ENCODE results near the gene ACOX2.

Gene ACOX2

DNA sequence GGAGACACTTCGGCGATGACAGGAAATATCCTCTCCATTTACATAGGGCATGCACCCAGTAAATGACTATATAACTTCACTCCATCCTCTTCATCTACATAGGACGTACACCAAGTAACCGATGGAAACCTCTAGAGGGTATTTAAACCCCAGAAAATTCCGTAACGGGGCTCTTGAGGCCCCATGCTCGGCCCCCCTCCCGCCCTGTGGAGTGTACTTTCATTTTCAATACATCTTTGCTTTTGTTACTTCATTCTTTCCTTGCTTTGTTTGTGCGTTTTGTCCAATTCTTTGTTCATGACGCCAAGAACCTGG is 47.7 kb upstream of the ACOX2 start:
- TF ChIP-seq, protein P1, sequence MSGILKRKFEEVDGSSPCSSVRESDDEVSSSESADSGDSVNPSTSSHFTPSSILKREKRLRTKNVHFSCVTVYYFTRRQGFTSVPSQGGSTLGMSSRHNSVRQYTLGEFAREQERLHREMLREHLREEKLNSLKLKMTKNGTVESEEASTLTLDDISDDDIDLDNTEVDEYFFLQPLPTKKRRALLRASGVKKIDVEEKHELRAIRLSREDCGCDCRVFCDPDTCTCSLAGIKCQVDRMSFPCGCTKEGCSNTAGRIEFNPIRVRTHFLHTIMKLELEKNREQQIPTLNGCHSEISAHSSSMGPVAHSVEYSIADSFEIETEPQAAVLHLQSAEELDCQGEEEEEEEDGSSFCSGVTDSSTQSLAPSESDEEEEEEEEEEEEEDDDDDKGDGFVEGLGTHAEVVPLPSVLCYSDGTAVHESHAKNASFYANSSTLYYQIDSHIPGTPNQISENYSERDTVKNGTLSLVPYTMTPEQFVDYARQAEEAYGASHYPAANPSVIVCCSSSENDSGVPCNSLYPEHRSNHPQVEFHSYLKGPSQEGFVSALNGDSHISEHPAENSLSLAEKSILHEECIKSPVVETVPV (CRISPR knock-in tag; IDR thresholded peaks at IDR 0.05) = no peak
- TF ChIP-seq SNAI2 (CRISPR knock-in tag; IDR thresholded peaks at IDR 0.05) (no peak), TCF4 (CRISPR knock-in tag; IDR thresholded peaks at IDR 0.05; ENCODE audit: borderline replicate concordance) (no peak), ZFP3 (CRISPR knock-in tag; IDR thresholded peaks at IDR 0.05) (no peak), ZNF565 (CRISPR knock-in tag; conservative IDR thresholded peaks at IDR 0.05; ENCODE audit: low read depth) (no peak), ZC3H10 (CRISPR knock-in tag; IDR thresholded peaks at IDR 0.05) (no peak), CSDC2 (CRISPR knock-in tag; IDR thresholded peaks at IDR 0.05) (no peak), ZNF8 (CRISPR knock-in tag; IDR thresholded peaks at IDR 0.05) (no peak), ESRRG (CRISPR knock-in tag; IDR thresholded peaks at IDR 0.05) (no peak), TOX (CRISPR knock-in tag; IDR thresholded peaks at IDR 0.05; ENCODE audit: borderline replicate concordance) (no peak)
- TF ChIP-seq, protein P2, sequence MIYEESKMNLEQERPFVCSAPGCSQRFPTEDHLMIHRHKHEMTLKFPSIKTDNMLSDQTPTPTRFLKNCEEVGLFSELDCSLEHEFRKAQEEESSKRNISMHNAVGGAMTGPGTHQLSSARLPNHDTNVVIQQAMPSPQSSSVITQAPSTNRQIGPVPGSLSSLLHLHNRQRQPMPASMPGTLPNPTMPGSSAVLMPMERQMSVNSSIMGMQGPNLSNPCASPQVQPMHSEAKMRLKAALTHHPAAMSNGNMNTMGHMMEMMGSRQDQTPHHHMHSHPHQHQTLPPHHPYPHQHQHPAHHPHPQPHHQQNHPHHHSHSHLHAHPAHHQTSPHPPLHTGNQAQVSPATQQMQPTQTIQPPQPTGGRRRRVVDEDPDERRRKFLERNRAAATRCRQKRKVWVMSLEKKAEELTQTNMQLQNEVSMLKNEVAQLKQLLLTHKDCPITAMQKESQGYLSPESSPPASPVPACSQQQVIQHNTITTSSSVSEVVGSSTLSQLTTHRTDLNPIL (CRISPR knock-in tag; IDR thresholded peaks at IDR 0.05; ENCODE audit: low read depth) = no peak
- TF ChIP-seq, protein P3, sequence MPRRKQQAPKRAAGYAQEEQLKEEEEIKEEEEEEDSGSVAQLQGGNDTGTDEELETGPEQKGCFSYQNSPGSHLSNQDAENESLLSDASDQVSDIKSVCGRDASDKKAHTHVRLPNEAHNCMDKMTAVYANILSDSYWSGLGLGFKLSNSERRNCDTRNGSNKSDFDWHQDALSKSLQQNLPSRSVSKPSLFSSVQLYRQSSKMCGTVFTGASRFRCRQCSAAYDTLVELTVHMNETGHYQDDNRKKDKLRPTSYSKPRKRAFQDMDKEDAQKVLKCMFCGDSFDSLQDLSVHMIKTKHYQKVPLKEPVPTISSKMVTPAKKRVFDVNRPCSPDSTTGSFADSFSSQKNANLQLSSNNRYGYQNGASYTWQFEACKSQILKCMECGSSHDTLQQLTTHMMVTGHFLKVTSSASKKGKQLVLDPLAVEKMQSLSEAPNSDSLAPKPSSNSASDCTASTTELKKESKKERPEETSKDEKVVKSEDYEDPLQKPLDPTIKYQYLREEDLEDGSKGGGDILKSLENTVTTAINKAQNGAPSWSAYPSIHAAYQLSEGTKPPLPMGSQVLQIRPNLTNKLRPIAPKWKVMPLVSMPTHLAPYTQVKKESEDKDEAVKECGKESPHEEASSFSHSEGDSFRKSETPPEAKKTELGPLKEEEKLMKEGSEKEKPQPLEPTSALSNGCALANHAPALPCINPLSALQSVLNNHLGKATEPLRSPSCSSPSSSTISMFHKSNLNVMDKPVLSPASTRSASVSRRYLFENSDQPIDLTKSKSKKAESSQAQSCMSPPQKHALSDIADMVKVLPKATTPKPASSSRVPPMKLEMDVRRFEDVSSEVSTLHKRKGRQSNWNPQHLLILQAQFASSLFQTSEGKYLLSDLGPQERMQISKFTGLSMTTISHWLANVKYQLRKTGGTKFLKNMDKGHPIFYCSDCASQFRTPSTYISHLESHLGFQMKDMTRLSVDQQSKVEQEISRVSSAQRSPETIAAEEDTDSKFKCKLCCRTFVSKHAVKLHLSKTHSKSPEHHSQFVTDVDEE (CRISPR knock-in tag; IDR thresholded peaks at IDR 0.05) = no peak
- no peak for ATAC-seq

DNA sequence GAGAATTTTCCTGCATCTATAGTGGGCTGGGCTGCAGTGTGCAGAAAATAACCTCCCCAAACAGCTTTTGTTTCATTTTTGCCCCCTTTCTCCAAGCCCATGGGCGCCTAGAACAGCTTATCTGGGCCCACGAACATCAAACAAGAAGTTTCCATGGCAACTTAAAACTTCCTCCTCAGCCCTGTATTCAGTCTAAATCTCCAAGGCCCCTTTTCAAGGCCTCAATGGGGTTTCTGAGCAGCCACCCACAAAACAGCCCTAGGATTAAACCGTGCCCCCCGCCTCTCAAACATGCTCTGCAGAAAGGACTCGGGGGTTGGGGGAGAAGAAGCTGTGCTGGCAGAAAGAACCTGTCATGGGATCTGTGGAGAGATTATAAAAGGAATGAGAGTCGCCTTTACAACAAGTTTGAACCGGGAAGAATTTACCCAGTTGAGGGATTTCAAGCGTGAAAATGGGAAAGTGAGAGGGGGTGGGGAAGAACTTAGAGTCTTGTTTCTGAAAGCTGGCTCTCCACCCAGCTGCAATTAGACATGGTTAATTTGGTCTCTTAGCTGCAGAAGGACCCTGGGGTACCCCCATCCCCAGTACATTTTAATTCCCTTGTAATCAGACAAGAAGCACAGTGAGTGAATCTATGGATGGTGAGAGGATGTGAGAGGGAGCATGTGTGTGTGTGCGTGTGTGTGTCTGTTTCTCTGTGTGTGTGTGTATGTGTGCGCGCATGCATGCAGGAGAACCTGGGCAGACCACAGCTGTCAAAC is 44.5 kb upstream of the ACOX2 start:
- ATAC-seq = no peak
- TF ChIP-seq, protein P4, sequence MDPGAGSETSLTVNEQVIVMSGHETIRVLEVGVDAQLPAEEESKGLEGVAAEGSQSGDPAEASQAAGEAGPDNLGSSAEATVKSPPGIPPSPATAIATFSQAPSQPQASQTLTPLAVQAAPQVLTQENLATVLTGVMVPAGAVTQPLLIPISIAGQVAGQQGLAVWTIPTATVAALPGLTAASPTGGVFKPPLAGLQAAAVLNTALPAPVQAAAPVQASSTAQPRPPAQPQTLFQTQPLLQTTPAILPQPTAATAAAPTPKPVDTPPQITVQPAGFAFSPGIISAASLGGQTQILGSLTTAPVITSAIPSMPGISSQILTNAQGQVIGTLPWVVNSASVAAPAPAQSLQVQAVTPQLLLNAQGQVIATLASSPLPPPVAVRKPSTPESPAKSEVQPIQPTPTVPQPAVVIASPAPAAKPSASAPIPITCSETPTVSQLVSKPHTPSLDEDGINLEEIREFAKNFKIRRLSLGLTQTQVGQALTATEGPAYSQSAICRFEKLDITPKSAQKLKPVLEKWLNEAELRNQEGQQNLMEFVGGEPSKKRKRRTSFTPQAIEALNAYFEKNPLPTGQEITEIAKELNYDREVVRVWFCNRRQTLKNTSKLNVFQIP (CRISPR knock-in tag; IDR thresholded peaks at IDR 0.05; ENCODE audit: borderline replicate concordance, low read depth) = no peak
- no peak for TF ChIP-seq ZNF8 (CRISPR knock-in tag; IDR thresholded peaks at IDR 0.05)
- no peak for TF ChIP-seq CSDC2 (CRISPR knock-in tag; IDR thresholded peaks at IDR 0.05)
- no peak for TF ChIP-seq TCF4 (CRISPR knock-in tag; IDR thresholded peaks at IDR 0.05; ENCODE audit: borderline replicate concordance)
- no peak for TF ChIP-seq ZNF565 (CRISPR knock-in tag; conservative IDR thresholded peaks at IDR 0.05; ENCODE audit: low read depth)
- TF ChIP-seq, protein P2 (CRISPR knock-in tag; IDR thresholded peaks at IDR 0.05; ENCODE audit: low read depth) = no peak
- TF ChIP-seq GLIS3 (CRISPR knock-in tag; IDR thresholded peaks at IDR 0.05) = no peak
- TF ChIP-seq SNAI2 (CRISPR knock-in tag; IDR thresholded peaks at IDR 0.05) = no peak
- TF ChIP-seq, protein P5, sequence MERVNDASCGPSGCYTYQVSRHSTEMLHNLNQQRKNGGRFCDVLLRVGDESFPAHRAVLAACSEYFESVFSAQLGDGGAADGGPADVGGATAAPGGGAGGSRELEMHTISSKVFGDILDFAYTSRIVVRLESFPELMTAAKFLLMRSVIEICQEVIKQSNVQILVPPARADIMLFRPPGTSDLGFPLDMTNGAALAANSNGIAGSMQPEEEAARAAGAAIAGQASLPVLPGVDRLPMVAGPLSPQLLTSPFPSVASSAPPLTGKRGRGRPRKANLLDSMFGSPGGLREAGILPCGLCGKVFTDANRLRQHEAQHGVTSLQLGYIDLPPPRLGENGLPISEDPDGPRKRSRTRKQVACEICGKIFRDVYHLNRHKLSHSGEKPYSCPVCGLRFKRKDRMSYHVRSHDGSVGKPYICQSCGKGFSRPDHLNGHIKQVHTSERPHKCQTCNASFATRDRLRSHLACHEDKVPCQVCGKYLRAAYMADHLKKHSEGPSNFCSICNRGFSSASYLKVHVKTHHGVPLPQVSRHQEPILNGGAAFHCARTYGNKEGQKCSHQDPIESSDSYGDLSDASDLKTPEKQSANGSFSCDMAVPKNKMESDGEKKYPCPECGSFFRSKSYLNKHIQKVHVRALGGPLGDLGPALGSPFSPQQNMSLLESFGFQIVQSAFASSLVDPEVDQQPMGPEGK (CRISPR knock-in tag; IDR thresholded peaks at IDR 0.05; ENCODE audit: borderline replicate concordance) = no peak
- no peak for TF ChIP-seq ISL1 (CRISPR knock-in tag; IDR thresholded peaks at IDR 0.05)
- no peak for TF ChIP-seq BACH2 (CRISPR knock-in tag; IDR thresholded peaks at IDR 0.05; ENCODE audit: borderline replicate concordance)
- no peak for TF ChIP-seq ZFP3 (CRISPR knock-in tag; IDR thresholded peaks at IDR 0.05)
- no peak for TF ChIP-seq OSR1 (CRISPR knock-in tag; IDR thresholded peaks at IDR 0.05)
- TF ChIP-seq, protein P3 (CRISPR knock-in tag; IDR thresholded peaks at IDR 0.05) = no peak
- TF ChIP-seq PPARA (CRISPR knock-in tag; IDR thresholded peaks at IDR 0.05; ENCODE audit: borderline replicate concordance) = no peak
- no peak for TF ChIP-seq RARB (CRISPR knock-in tag; IDR thresholded peaks at IDR 0.05)
- TF ChIP-seq ZFP30 (CRISPR knock-in tag; IDR thresholded peaks at IDR 0.05) = no peak

All from SK-N-SH treated with all-trans-retinoic acid at 6 μM for 48 hours (cell line).